HL-60 (cell line): ENCODE data around the gene PTPRD.

Source experiments
- GABPA ChIP-seq: IDR thresholded peaks from 2 replicates; pipeline ENCODE4 v1.6.1; 2012; ENCODE audit warnings: low read depth
- TF ChIP-seq, protein P1 (sequence below): IDR thresholded peaks from one replicate; pipeline ENCODE4 v1.5.1; 2011; ENCODE audit warnings: low read length, control low read depth, inconsistent platforms; ENCODE audit not compliant: insufficient read depth
- TF ChIP-seq, protein P2 (sequence below): IDR thresholded peaks from 2 replicates; pipeline ENCODE4 v1.6.1; 2012; ENCODE audit warnings: low read depth; ENCODE audit not compliant: insufficient replicate concordance

DNA sequence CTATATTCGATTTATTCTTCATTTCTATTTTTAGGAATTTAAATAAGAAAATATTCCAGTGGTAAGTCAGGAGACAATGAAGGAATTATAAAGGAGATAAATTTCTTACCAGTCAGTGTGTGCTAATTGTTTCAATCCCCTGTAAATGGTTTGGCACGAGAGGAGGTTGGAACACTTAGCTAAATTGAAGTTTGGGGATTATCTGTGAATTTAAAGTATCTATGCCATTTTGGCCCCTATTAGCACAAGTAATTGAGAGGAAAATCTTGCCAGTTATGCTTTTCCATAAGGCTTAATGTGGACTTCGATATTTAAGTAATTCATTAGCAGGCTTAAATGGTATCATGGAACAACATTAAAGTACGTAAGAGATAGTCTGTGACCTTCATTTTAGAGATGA, 860.8 kb downstream of the PTPRD start:
- TF ChIP-seq, protein P1, sequence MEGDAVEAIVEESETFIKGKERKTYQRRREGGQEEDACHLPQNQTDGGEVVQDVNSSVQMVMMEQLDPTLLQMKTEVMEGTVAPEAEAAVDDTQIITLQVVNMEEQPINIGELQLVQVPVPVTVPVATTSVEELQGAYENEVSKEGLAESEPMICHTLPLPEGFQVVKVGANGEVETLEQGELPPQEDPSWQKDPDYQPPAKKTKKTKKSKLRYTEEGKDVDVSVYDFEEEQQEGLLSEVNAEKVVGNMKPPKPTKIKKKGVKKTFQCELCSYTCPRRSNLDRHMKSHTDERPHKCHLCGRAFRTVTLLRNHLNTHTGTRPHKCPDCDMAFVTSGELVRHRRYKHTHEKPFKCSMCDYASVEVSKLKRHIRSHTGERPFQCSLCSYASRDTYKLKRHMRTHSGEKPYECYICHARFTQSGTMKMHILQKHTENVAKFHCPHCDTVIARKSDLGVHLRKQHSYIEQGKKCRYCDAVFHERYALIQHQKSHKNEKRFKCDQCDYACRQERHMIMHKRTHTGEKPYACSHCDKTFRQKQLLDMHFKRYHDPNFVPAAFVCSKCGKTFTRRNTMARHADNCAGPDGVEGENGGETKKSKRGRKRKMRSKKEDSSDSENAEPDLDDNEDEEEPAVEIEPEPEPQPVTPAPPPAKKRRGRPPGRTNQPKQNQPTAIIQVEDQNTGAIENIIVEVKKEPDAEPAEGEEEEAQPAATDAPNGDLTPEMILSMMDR, result no peak
- no peak for TF ChIP-seq GABPA
- TF ChIP-seq, protein P2, sequence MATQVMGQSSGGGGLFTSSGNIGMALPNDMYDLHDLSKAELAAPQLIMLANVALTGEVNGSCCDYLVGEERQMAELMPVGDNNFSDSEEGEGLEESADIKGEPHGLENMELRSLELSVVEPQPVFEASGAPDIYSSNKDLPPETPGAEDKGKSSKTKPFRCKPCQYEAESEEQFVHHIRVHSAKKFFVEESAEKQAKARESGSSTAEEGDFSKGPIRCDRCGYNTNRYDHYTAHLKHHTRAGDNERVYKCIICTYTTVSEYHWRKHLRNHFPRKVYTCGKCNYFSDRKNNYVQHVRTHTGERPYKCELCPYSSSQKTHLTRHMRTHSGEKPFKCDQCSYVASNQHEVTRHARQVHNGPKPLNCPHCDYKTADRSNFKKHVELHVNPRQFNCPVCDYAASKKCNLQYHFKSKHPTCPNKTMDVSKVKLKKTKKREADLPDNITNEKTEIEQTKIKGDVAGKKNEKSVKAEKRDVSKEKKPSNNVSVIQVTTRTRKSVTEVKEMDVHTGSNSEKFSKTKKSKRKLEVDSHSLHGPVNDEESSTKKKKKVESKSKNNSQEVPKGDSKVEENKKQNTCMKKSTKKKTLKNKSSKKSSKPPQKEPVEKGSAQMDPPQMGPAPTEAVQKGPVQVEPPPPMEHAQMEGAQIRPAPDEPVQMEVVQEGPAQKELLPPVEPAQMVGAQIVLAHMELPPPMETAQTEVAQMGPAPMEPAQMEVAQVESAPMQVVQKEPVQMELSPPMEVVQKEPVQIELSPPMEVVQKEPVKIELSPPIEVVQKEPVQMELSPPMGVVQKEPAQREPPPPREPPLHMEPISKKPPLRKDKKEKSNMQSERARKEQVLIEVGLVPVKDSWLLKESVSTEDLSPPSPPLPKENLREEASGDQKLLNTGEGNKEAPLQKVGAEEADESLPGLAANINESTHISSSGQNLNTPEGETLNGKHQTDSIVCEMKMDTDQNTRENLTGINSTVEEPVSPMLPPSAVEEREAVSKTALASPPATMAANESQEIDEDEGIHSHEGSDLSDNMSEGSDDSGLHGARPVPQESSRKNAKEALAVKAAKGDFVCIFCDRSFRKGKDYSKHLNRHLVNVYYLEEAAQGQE, result no peak
